ENCODE results near the gene CDH12. TPM values are rescaled to one million over a fixed set of nuclear protein-coding genes. Genes with fewer than 3 reads are reported as not detected.

The CDH12 gene
- total RNA-seq, 4 donors from 2014 or later: 0.12 TPM; not detected in 3

DNA sequence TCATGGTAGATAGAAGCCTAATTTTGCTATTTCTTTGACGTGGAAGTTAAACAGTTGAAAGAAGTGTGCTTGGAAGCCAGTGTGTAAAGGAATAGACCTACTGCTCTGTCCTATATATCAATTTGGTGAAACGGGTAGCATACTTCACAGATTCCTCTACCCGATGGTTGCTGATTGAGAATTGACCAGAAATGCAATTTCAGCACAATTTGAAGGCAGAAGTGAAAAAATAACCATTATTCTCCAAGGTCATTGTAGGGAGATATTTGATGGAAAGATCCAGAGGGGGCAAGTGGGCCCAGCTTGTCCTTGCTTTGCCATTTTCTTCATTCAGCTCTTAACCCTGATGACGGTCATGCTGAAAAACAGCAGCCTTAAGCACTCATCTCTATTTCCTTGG is 15.3 kb downstream of the CDH12 start:
- WGBS, 2 donors (ENCODE audit: low coverage in 1 of 2): 80 to 88% methylated on average over 4 of the region's 4 CpGs

DNA sequence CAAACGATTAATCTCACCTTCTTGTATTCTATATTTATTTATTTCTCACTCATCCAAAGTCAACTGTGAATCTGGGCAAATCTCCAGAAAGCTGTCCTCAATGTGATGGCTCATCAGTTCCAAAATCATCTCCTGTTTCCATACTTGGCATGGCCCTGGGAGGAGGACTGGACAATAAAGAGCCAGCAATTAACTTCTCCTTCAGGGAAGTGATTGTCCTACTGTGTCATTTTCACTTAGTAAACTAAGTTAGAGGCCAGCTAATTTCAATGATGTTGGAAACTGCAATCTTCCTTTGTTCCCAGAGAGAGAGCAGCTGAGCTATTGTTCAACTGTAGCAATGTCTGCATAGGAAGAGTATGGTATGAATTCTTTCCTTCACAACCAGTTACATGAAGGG is 17.5 kb downstream of the CDH12 start:
- Histone ChIP-seq H3K27ac (no peak overlapping the region), H3K4me1 (no peaks in the 10 kb centered on the region), H3K27me3 (no peaks in the 10 kb centered on the region), H3K36me3 (no peaks in the 10 kb centered on the region), H3K4me3 (no peak overlapping the region), H3K9me3 (no peaks in the 10 kb centered on the region)
- no peak for ATAC-seq
- TF ChIP-seq POLR2A (IDR thresholded peaks at IDR 0.05) (no peak), POLR2AphosphoS5 (IDR thresholded peaks at IDR 0.05) (no peak), EP300 (IDR thresholded peaks at IDR 0.05) (no peak)
- TF ChIP-seq, protein P1, sequence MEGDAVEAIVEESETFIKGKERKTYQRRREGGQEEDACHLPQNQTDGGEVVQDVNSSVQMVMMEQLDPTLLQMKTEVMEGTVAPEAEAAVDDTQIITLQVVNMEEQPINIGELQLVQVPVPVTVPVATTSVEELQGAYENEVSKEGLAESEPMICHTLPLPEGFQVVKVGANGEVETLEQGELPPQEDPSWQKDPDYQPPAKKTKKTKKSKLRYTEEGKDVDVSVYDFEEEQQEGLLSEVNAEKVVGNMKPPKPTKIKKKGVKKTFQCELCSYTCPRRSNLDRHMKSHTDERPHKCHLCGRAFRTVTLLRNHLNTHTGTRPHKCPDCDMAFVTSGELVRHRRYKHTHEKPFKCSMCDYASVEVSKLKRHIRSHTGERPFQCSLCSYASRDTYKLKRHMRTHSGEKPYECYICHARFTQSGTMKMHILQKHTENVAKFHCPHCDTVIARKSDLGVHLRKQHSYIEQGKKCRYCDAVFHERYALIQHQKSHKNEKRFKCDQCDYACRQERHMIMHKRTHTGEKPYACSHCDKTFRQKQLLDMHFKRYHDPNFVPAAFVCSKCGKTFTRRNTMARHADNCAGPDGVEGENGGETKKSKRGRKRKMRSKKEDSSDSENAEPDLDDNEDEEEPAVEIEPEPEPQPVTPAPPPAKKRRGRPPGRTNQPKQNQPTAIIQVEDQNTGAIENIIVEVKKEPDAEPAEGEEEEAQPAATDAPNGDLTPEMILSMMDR (IDR thresholded peaks at IDR 0.05): no peak
- WGBS, 2 donors (ENCODE audit: low coverage in 1 of 2): 8 to 53% methylated on average over 1 of the region's 1 CpG

More for the DNA sequence above, 15.3 kb downstream of the CDH12 start:
- H3K27me3 ChIP-seq: no peaks in the 10 kb centered on the region
- ATAC-seq: no peak
- H3K27ac ChIP-seq: no peak overlapping the region
- no peaks in the 10 kb centered on the region for H3K9me3 ChIP-seq
- H3K4me3 ChIP-seq: no peak overlapping the region
- no peaks in the 10 kb centered on the region for H3K4me1 ChIP-seq
- no peaks in the 10 kb centered on the region for H3K36me3 ChIP-seq
- TF ChIP-seq EP300 (IDR thresholded peaks at IDR 0.05): no peak
- no peak for TF ChIP-seq POLR2A (IDR thresholded peaks at IDR 0.05)
- no peak for TF ChIP-seq POLR2AphosphoS5 (IDR thresholded peaks at IDR 0.05)

DNA sequence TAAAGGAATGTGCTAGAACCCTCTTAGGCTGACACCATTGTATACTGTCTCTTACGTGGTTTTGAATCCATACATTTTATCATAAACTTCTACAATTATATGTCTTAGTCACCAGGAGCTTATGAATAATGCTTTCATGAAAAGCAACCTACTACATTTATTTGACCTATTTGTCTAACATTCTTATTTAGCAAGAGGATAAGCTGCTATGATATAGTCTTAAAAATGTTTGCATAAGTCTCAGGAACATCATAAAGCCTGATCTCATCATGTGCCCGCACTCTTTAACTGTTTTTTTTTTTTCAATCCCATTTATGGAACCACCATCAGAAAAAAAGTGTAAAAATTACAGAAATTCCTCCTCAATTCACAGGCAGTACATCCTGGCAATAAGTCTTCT is 59.7 kb downstream of the CDH12 start:
- Histone ChIP-seq H3K27me3 (no peaks in the 10 kb centered on the region), H3K36me3 (no peaks in the 10 kb centered on the region), H3K4me1 (no peaks in the 10 kb centered on the region), H3K27ac (no peak overlapping the region), H3K4me3 (no peak overlapping the region), H3K9me3 (no peaks in the 10 kb centered on the region)
- WGBS, 2 donors (ENCODE audit: low coverage in 1 of 2): 74 to 80% methylated on average over 2 of the region's 2 CpGs
- no peak for TF ChIP-seq POLR2AphosphoS5 (IDR thresholded peaks at IDR 0.05)
- TF ChIP-seq POLR2A (IDR thresholded peaks at IDR 0.05): no peak
- TF ChIP-seq, protein P1 (IDR thresholded peaks at IDR 0.05): no peak
- TF ChIP-seq EP300 (IDR thresholded peaks at IDR 0.05): no peak
- ATAC-seq: no peak

DNA sequence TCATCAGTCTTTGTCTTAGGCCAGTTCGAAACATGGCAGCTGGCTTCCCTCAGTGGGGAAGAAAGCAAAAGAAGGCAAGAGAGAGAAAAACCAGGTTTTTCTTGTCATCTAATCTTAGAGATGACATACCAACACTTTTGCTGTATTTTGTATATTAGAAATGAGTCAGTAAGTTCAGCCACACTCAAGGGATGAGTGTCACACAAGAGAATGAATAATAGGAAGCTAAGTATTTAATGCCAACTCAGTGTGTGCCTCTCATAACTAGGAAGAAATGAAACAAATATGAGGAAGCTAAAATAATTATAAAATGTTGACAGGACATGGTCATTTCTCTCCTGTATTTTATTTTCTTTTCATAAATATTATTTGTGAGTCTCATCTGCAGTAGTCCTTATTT is 65.3 kb downstream of the CDH12 start:
- Histone ChIP-seq H3K27me3 (no peaks in the 10 kb centered on the region), H3K27ac (no peak overlapping the region), H3K4me3 (no peak overlapping the region), H3K4me1 (no peaks in the 10 kb centered on the region), H3K9me3 (no peaks in the 10 kb centered on the region), H3K36me3 (no peaks in the 10 kb centered on the region)
- no peak for TF ChIP-seq POLR2AphosphoS5 (IDR thresholded peaks at IDR 0.05)
- TF ChIP-seq EP300 (IDR thresholded peaks at IDR 0.05): no peak
- no peak for TF ChIP-seq POLR2A (IDR thresholded peaks at IDR 0.05)
- TF ChIP-seq, protein P1 (IDR thresholded peaks at IDR 0.05): no peak
- WGBS, 2 donors (ENCODE audit: low coverage in 1 of 2): 18% methylated on average over 1 of the region's 1 CpG; no CpG with 5 or more reads in 1 of the 2 donors
- no peak for ATAC-seq

DNA sequence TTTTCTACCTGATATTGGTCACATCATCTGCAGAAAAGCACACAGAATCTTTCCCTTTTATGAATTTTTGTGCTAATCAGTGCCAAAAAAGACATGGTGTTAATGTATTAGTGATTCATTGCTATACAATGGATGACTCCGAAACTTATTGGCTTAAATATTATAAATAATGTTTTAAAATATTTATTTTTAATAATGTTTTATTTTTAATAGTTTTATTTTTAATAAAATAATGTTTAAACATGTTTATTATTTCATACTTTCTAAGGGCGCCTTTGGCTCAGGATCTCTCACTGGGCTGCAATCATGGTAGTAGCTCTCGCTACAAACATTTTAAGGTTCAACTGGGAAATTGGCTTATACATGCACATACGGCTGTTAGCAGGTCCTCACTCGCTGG is 65.7 kb downstream of the CDH12 start:
- TF ChIP-seq, protein P1 (IDR thresholded peaks at IDR 0.05): no peak
- TF ChIP-seq POLR2A (IDR thresholded peaks at IDR 0.05): no peak
- H3K9me3 ChIP-seq: no peaks in the 10 kb centered on the region
- ATAC-seq: no peak
- H3K36me3 ChIP-seq: no peaks in the 10 kb centered on the region
- H3K4me1 ChIP-seq: no peaks in the 10 kb centered on the region
- no peak overlapping the region for H3K27ac ChIP-seq
- H3K4me3 ChIP-seq: no peak overlapping the region
- 22 to 31% methylated on average over 4 to 5 of the region's 5 CpGs for WGBS, 2 donors (ENCODE audit: low coverage in 1 of 2)
- H3K27me3 ChIP-seq: no peaks in the 10 kb centered on the region

All from gastroesophageal sphincter (tissue), 4 donors.